Measurements from ENCODE around the gene OSBPL3. TPM values are rescaled to one million over a fixed set of nuclear protein-coding genes. Genes with fewer than 3 reads are reported as not detected.

OSBPL3 gene
- total and polyA plus RNA-seq, 2 experiments from 2014 or later = 21.8 to 25.8 TPM

DNA sequence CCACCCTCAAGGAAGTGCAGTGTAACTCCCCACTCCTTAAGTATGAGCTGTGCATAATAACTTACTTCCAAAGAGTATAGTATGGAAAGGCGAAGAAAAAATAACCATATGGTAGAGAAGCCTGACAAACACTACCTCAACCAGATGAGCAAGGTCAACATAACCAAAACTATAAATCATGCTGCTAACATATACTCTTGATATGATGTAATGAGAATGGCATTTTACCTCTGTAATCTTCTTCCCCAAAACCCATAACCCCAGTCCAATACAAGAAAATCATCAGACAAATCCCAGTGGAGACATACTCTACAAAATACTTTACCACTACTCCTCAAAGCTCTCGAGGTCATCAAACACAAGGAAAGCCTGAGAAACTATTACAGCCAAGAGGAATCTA lies 15.8 kb downstream of the OSBPL3 start:
- H3K27ac ChIP-seq = no peak overlapping the region
- no peaks in the 10 kb centered on the region for H3F3A ChIP-seq (ENCODE audit: insufficient read depth)
- DNase-seq = no peak
- H3K9me2 ChIP-seq (ENCODE audit: insufficient read depth) = no peaks in the 10 kb centered on the region
- in situ Hi-C loops (cut with MboI) = no loop called here
- no peaks in the 10 kb centered on the region for H3K36me3 ChIP-seq (ENCODE audit: low read depth)
- no peak overlapping the region for H3K4me2 ChIP-seq (ENCODE audit: unreplicated experiment)
- H3K4me1 ChIP-seq (ENCODE audit: insufficient read depth) = peaks cover 21% of the 10 kb centered on the region; the same call in 1 of the 2 replicates
- no peaks in the 10 kb centered on the region for H3K27me3 ChIP-seq (replicated peaks; ENCODE audit: insufficient read depth)
- no peak overlapping the region for H3K4me3 ChIP-seq
- H3K79me2 ChIP-seq (ENCODE audit: insufficient read depth) = peaks cover 99% of the 10 kb centered on the region
- no peaks in the 10 kb centered on the region for H4K20me1 ChIP-seq (ENCODE audit: insufficient read depth)
- 80 to 81% methylated on average over 2 of the region's 2 CpGs for WGBS, 2 experiments (ENCODE audit: low coverage in 1 of 2, low lambda C conversion rate in 2 of 2, missing lambda C conversion rate in 2 of 2)
- no peak overlapping the region for H2AFZ ChIP-seq
- H3K9me3 ChIP-seq (ENCODE audit: low read depth) = no peaks in the 10 kb centered on the region
- H3K9ac ChIP-seq = no peak overlapping the region
- TF ChIP-seq EZH2 (IDR thresholded peaks at IDR 0.05; ENCODE audit: insufficient read depth, poor library complexity, severe bottlenecking) = no peak
- no peak for TF ChIP-seq EZH2phosphoT487 (IDR thresholded peaks at IDR 0.05; ENCODE audit: insufficient read depth, low read depth)

DNA sequence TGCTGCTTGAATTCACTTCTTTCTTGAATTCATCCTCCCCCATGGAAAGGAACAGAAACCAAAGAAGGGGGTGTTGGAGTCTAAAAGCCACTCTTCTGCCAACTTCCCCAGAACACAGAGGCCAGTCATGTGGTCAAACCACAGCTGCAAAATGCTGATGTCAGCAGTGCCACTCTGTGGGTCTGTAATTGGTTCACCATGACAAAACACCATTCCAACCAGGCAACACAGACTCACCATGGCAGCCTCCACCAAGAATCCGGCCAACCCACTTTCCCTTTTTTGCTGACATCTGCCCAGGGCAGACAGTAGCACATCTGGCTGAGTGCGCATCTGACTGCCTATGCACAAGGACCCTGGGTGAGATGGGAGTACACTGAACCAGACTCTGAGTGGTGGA lies 16.8 kb downstream of the OSBPL3 start:
- WGBS, 2 experiments (ENCODE audit: low coverage in 1 of 2, low lambda C conversion rate in 2 of 2, missing lambda C conversion rate in 2 of 2) = 80 to 81% methylated on average over 2 of the region's 2 CpGs
- no peaks in the 10 kb centered on the region for H3K36me3 ChIP-seq (ENCODE audit: low read depth)
- H4K20me1 ChIP-seq (ENCODE audit: insufficient read depth) = no peaks in the 10 kb centered on the region
- H3K9ac ChIP-seq = no peak overlapping the region
- peaks cover 21% of the 10 kb centered on the region; the same call in 1 of the 2 replicates for H3K4me1 ChIP-seq (ENCODE audit: insufficient read depth)
- in situ Hi-C loops (cut with MboI) = no loop called here
- H3K27ac ChIP-seq = no peak overlapping the region
- no peaks in the 10 kb centered on the region for H3K27me3 ChIP-seq (replicated peaks; ENCODE audit: insufficient read depth)
- DNase-seq = peak; percentile 31
- H3F3A ChIP-seq (ENCODE audit: insufficient read depth) = no peaks in the 10 kb centered on the region
- no peaks in the 10 kb centered on the region for H3K9me2 ChIP-seq (ENCODE audit: insufficient read depth)
- no peak overlapping the region for H3K4me2 ChIP-seq (ENCODE audit: unreplicated experiment)
- TF ChIP-seq EZH2 (IDR thresholded peaks at IDR 0.05; ENCODE audit: insufficient read depth, poor library complexity, severe bottlenecking) = no peak
- no peak overlapping the region for H2AFZ ChIP-seq
- H3K9me3 ChIP-seq (ENCODE audit: low read depth) = no peaks in the 10 kb centered on the region
- H3K4me3 ChIP-seq = no peak overlapping the region
- H3K79me2 ChIP-seq (ENCODE audit: insufficient read depth) = peaks cover 99% of the 10 kb centered on the region

DNA sequence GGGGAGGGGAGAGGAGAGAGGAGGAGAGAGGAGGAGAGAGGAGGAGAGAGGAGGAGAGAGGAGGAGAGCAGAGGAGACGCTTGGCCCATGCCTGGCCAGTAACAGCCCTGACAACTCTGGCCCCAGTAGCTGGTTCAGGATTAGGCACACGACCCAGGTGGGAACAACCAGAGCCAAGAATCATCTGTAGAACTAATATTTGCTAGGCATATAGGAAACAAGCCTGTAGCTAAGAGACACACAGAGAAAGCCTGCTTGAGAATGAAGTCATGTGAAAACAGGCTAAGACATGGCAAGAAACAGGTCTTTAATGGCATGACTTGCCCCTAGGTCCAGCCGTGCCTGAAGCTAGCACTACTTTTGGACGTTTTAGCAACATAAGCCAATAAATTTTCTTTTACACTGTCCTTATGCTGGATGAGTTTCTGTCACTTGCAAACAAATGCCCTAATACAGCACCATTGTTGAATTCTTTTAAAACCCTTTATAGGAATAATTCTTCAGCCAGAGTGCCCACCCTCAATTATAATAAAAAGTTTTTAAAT lies 17.5 kb downstream of the OSBPL3 start:
- 84 to 87% methylated on average over 3 to 4 of the region's 4 CpGs for WGBS, 2 experiments (ENCODE audit: low coverage in 1 of 2, low lambda C conversion rate in 2 of 2, missing lambda C conversion rate in 2 of 2)
- Histone ChIP-seq H4K20me1 (ENCODE audit: insufficient read depth) (no peaks in the 10 kb centered on the region), H3K27ac (no peak overlapping the region), H3K27me3 (replicated peaks; ENCODE audit: insufficient read depth) (no peaks in the 10 kb centered on the region), H3K4me3 (no peak overlapping the region), H3K4me2 (ENCODE audit: unreplicated experiment) (no peak overlapping the region), H3K9me3 (ENCODE audit: low read depth) (no peaks in the 10 kb centered on the region), H3K79me2 (ENCODE audit: insufficient read depth) (peaks cover 99% of the 10 kb centered on the region), H3K9ac (no peak overlapping the region), H3K4me1 (ENCODE audit: insufficient read depth) (peaks cover 21% of the 10 kb centered on the region; the same call in 1 of the 2 replicates), H2AFZ (no peak overlapping the region), H3K36me3 (ENCODE audit: low read depth) (no peaks in the 10 kb centered on the region), H3F3A (ENCODE audit: insufficient read depth) (no peaks in the 10 kb centered on the region), H3K9me2 (ENCODE audit: insufficient read depth) (no peaks in the 10 kb centered on the region)
- no peak for TF ChIP-seq EZH2phosphoT487 (IDR thresholded peaks at IDR 0.05; ENCODE audit: insufficient read depth, low read depth)
- TF ChIP-seq EZH2 (IDR thresholded peaks at IDR 0.05; ENCODE audit: insufficient read depth, poor library complexity, severe bottlenecking) = no peak
- in situ Hi-C loops (cut with MboI) = no loop called here
- DNase-seq = no peak

DNA sequence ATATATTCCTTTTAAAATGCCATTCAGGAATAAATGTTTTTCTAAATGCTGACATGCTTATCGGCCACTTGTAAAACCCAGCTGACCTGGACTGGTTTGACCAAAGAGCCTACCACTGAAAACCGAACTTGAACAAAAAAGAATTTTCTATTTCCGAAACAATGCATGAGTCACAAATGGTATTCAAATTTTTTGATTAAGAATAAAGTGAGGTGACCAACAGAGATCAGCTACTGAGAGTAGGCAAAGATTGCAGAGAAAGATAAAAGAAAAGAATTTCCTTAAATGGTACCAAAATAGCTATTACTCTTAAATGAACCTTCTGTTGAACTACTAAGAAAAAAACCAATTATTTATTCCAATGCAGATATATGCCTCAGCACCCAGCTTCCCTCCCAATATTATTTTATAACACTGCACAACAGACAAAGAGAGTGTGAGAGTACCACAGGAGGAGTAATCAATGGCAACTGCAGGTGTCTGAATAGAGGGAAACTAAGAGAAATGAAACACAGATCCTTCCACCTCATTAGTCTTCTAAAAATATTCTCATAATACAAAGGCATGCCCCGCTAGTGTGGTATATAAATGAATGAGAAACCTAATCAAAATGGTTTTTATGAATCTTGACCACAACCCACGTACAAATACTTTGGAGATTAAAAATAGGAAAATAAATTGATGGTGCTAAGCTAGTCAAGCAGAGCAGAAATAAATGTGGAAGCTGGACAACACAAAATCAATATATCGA lies 20.1 kb downstream of the OSBPL3 start:
- H3K4me2 ChIP-seq (ENCODE audit: unreplicated experiment) = no peak overlapping the region
- TF ChIP-seq EZH2 (IDR thresholded peaks at IDR 0.05; ENCODE audit: insufficient read depth, poor library complexity, severe bottlenecking) = no peak
- TF ChIP-seq EZH2phosphoT487 (IDR thresholded peaks at IDR 0.05; ENCODE audit: insufficient read depth, low read depth) = no peak
- H3F3A ChIP-seq (ENCODE audit: insufficient read depth) = 0 out of 2 replicates have a peak, but pooled peaks cover 4% of the 10 kb centered on the region
- no peaks in the 10 kb centered on the region for H3K27me3 ChIP-seq (replicated peaks; ENCODE audit: insufficient read depth)
- H3K79me2 ChIP-seq (ENCODE audit: insufficient read depth) = peaks cover 99% of the 10 kb centered on the region
- no peak overlapping the region for H3K9ac ChIP-seq
- H2AFZ ChIP-seq = no peak overlapping the region
- peaks cover 29% of the 10 kb centered on the region for H3K4me1 ChIP-seq (ENCODE audit: insufficient read depth)
- H3K9me2 ChIP-seq (ENCODE audit: insufficient read depth) = no peaks in the 10 kb centered on the region
- no peak overlapping the region for H3K4me3 ChIP-seq
- H3K36me3 ChIP-seq (ENCODE audit: low read depth) = no peaks in the 10 kb centered on the region
- DNase-seq = no peak
- H3K27ac ChIP-seq = no peak overlapping the region
- no peaks in the 10 kb centered on the region; the same call in 1 of the 2 replicates for H4K20me1 ChIP-seq (ENCODE audit: insufficient read depth)
- WGBS, 2 experiments (ENCODE audit: low coverage in 1 of 2, low lambda C conversion rate in 2 of 2, missing lambda C conversion rate in 2 of 2) = 96 to 97% methylated on average over 6 of the region's 6 CpGs
- H3K9me3 ChIP-seq (ENCODE audit: low read depth) = no peaks in the 10 kb centered on the region
- in situ Hi-C loops (cut with MboI) = no loop called here

Data from GM23248 (cell line).